Measurements from ENCODE around the gene NT5E.

GRCh38 chr6:85453052-85453451, 3.2 kb downstream of the NT5E start:
- TF ChIP-seq SETDB1 (IDR thresholded peaks at IDR 0.05; ENCODE audit: insufficient read length, low read length) (no peak), ZNF138 (tag by site-specific recombination; IDR thresholded peaks at IDR 0.05; ENCODE audit: borderline replicate concordance) (no peak), ZFP37 (tag by site-specific recombination; IDR thresholded peaks at IDR 0.05) (no peak), CTCF (tag by site-specific recombination; IDR thresholded peaks at IDR 0.05) (no peak), ZNF670 (tag by site-specific recombination; IDR thresholded peaks at IDR 0.05; ENCODE audit: low read depth) (no peak), ZNF24 (tag by site-specific recombination; IDR thresholded peaks at IDR 0.05) (no peak), ZNF558 (tag by site-specific recombination; IDR thresholded peaks at IDR 0.05) (no peak), ZNF629 (tag by site-specific recombination; IDR thresholded peaks at IDR 0.05) (no peak), ZBTB20 (tag by site-specific recombination; IDR thresholded peaks at IDR 0.05) (no peak), REST (tag by site-specific recombination; IDR thresholded peaks at IDR 0.05) (no peak), ZNF350 (tag by site-specific recombination; IDR thresholded peaks at IDR 0.05) (no peak), ZNF404 (tag by site-specific recombination; IDR thresholded peaks at IDR 0.05) (no peak), ZNF488 (tag by site-specific recombination; IDR thresholded peaks at IDR 0.05) (no peak)
